T follicular helper cell (primary cell): ENCODE results near the gene FER.
"Not testable (repeated sequence)": the region's sequence is repeated elsewhere in the genome, so short reads cannot be mapped to it uniquely, and the experiment has no call there.

Source experiments
- DNase-seq: peaks from one replicate; pipeline ENCODE4 v3.0.0-alpha.2; 2020; ENCODE audit warnings: low read depth

Gene FER

DNA sequence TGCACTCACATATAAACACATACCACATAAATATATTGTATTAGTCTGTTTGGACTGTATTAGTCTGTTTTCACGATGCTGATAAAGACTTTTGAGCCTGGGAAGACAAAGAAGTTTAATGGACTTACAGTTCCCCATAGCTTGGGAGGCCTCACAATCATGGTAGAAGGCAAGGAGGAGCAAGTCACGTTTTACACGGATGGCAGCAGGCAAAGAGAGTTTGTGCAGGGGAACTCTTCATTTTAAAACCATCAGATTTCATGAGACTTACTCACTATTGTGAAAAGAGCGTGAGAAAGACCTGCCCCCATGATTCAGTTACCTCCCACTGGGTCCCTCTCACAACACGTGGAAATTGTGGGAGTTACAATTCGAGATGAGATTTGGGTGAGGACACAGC, 133.4 kb downstream of the FER start:
- DNase-seq = no peak

GRCh38 chr5:108884736-108885135, 137.0 kb downstream of the FER start:
- DNase-seq = no peak

- no peak for DNase-seq
Measured at GRCh38 chr5:108898257-108898656, 150.6 kb downstream of the FER start.

DNA sequence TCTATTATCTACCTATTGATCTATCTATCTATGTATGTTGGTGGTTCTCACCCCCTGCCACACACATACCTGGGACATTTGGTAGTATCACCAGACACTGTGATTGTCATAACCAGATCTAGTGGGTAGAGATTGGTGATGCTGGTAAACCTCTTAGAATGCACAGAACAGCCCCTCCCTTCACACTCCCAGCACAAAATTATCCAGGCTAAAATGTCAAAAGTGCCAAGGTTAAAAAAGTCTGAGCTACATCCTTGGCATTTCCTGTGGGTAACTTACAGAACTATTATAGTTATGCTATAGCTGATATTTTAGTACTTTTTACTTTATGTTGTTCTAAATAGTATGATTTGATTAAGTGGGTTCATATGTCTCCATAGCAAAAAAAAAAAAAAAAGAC, 151.0 kb downstream of the FER start:
- DNase-seq = no peak

GRCh38 chr5:108899244-108899643, 151.5 kb downstream of the FER start:
- DNase-seq = not testable (repeated sequence)

- DNase-seq = no peak
Measured at GRCh38 chr5:108900668-108901067, 153.0 kb downstream of the FER start.

- no peak for DNase-seq
Measured at GRCh38 chr5:108905805-108906204, 158.1 kb downstream of the FER start.

- DNase-seq = no peak
Measured at GRCh38 chr5:108910627-108911026, 162.9 kb downstream of the FER start.

- no peak for DNase-seq
Measured at GRCh38 chr5:108911055-108911454, 163.4 kb downstream of the FER start.

- no peak for DNase-seq
Measured at GRCh38 chr5:108917596-108917995, 169.9 kb downstream of the FER start.

DNA sequence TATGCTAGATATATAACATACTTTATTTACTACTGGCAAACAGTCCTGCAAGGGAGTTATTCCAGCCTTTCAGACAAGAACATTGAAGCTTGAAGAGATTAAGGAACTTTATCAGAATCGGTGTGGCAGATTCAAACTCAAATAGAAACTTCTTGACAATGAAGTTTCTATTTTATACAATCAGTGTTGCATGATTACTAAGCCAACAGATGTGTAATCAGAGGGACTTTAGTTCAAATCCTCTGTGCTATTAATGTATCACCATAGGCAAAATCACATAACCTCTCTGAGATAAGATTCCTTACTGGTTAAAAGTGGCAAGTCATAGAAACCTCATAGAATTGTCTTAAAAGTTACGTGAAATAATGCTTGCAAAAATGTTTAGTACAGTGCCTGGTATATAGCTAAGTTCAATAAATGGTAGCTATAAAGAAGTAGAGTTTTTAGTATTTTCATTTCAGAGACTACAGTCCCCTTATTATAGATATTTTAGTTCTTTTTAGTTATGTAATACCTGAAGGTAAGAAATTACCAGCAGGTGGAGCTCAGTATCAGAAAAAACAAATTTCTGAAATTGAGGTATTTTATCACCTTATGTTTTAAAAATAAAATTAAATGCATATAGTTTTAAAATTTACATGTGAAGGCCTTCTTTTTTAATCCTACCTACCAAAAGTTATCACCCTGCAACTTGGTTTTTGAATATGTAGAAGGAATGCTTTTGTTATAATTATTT, 172.1 kb downstream of the FER start:
- DNase-seq = no peak

DNA sequence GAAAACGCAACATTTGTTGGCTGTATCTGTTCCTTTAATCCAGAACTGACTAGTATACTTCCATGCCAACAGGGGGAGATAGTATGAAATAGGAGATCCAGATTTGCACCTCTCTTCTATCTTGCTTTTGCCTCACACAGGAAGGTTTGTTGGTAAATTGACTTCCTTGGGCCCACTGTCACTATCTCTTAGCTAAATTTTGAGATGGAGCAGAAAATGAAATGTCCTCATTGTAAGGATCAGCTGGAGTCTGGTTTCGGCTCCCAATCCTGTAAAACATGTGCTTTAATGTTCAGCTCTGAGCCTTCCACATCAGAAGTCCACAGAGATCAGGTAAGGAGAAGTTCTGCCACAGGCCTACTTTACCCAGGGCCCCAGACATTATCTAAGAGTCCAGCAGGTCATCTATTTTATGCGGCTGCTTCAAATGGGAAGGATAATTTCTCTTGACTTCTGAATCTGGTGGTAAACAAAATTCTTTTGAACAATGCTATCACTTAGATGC, 176.8 kb downstream of the FER start:
- DNase-seq = no peak

- no peak for DNase-seq
Measured at GRCh38 chr5:108925073-108925472, 177.4 kb downstream of the FER start.

DNA sequence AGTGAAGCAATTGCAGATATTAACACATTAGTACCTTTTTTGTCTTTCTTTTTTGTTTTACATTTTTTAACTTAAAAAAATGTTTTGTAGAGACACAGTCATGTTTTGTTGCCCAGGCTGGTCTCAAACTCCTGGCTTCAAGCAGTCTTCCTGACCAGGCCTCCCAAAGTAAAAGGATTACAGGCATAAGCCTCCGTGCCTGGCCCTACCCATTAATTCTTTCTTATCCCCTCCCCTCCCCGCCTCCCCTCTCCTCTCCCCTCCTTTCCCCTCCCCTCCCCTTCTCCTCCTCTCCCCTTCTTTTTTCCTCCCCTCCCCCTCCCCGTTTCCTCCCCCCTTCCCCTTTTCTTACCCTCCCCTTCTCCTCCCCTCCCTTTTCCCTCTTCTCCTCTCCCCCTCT, 182.4 kb downstream of the FER start:
- DNase-seq = no peak

DNA sequence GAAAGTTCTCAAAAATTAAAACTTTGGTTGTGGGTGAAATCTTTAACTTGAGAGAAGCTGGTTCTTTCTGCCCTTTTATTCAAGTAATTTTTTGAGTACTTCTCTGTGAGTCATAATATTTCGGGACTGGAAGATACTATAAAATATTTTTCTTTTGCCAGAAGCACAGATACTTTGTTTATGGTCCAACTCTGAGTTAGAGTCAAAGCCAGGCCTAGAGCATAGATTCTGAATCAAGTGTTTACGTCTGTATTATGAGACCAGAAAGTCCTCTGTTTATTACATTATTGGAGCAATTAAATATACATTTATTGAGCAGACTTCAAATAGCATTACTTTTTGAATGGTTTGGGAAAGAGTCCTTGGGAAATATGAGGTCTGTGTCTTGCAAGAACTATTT, 187.9 kb downstream of the FER start:
- no peak for DNase-seq

DNA sequence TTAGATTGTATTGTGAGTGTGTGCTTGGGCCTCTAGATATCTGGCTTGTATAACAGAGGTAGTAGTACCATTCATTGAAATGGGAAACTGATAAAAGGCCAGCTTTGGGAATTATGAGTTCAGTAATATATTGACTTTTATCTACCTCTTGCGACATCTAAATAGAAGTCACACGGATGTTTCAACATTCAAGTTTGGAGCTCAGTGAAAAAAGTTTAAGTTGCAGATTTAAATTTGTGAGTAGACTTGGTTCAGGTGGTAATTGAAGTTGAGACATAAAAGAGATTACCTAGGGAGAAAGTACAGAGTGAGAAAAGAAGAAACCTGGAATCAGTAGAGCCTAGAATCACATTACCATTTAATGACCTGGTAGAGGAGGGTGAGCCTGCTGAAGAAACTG, 189.5 kb downstream of the FER start:
- no peak for DNase-seq

DNA sequence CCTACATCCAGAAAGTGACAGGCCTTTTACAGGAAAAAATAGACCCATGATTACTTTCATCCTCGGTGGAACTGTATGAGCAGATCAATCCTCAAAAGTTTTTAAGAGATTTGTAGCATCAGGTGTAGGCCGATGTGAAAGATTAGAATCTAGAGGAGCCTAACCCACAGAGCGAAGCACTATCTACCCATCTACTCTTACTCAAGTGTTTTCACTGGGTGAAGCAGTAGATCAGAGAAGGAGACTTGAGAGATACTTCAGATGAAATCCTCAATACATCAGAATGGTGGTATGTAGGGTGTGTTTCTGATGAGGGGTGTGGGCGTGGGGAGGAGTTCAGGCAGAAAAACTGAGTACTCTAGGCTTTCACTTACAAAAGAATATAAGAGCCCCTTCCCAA, 192.8 kb downstream of the FER start:
- DNase-seq = no peak

DNA sequence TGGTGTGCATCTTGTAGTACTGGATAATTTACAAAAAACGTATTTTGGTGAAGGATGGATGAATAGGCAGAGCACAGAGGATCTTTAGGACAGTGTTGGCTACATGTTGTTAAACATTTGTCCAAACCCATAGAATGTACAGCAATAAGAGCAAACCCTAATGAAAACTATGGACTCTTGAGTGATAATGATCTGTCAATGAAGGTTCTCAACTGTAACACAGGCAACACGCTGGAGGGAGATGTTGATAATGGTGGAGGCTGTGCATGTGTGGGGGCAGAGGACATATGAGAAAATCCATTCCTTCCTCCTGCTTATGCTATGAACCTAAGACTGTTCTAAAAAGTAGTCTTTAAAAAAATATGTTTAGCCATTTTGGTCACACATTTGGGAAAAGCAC, 194.0 kb downstream of the FER start:
- no peak for DNase-seq

DNA sequence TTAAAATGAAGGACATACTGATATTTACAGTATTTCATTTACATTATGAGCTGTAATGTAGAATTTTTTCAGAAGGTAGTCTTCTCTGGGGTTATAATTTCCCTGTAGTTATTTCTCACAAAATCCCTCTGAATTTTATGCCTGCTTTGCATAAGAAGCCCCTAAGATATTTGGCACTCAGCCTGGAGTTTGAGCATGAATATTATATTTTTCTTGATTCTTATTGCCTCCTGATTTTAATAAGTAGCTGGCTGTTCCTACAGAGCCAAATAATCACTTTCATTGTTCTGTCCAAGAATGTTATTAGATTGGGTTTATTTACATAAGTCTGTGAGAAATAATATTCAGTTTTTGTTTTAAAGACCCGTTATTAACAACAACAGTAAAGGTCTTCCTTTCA, 195.0 kb downstream of the FER start:
- no peak for DNase-seq

DNA sequence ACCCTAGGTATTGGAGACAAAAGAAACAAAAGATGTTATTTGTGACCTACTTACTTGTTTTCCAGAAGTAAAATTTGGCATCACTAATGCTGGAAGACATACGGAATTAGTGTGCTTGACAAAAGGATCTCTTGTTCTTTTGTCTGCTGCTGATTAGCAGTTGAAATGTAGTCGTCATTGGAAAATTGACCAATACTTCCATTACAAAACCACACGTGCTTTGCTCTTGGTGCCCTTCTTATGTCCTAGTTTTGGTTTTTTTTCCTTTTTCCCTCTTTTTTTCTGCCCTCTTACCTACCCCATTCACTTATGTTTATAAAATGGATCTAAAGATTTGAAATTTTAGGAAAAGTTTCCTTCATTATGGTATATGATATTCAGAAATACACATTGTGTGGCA, 197.4 kb downstream of the FER start:
- DNase-seq = no peak

GRCh38 chr5:108946008-108946407, 198.3 kb downstream of the FER start:
- no peak for DNase-seq

DNA sequence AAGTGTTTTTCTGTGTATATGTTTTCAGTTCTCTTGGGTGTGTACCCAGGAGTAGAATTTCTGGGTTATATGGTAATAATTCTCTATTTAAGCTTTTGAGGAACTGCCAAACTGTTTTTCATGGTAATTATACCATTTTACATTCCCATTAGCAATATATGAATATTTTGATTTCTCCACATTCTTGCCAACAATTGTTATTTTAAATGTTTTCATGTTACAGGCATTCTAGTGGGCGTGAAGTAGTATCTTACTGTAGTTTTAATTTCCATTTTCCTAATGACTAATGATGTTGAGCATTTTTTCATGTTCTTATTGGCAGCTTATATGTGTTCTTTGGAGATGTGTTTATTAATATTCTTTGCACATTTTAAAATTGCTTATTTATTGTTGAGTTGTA, 199.5 kb downstream of the FER start:
- no peak for DNase-seq

DNA sequence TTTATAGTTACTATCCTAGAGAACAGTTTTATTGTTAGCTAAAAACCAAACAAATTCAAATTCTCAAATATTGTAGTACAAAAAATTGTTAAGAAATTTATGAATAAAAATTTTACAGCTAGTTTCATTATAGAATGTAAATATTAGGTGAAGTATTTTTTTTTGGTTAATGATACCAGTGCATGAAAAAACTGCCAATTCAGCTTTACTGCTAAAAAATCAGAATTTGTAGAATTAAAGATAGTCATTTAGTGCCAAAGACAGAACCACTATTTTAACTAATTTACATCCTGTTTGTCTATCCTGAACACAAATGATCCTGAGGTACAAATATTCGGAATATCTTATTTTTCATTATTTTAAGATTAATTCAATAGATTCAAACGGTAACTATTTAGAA, 202.6 kb downstream of the FER start:
- no peak for DNase-seq

GRCh38 chr5:108953940-108954339, 206.2 kb downstream of the FER start:
- DNase-seq = no peak
